ENCODE data around the gene ANKS6.

DNA sequence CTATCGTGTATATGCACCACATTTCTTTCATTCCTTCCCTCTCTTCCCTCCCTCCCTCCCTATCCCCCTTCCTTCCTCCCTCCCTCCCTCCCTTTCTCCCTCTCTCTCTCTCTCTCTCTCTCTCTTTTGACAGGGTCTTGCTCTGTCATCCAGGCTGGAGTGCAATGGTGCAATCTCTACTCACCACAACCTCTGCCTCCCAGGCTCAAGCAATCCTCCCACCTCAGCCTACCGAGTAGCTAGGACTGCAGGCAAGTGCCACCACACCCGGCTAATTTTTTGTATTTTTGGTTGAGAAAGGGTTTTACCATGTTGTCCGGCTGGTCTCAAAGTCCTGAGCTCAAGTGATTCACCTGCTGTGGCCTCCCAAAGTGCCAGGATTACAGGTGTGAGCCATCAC, 1.1 kb upstream of the ANKS6 start:
- TF ChIP-seq POLR2AphosphoS5 (IDR thresholded peaks at IDR 0.05) (no peak), CTCF (IDR thresholded peaks at IDR 0.05) (no peak), POLR2A (IDR thresholded peaks at IDR 0.05) (no peak), EP300 (IDR thresholded peaks at IDR 0.05; ENCODE audit: low read depth) (no peak)

Data from transverse colon (tissue), 4 donors.